HEK293T (cell line): ENCODE measurements around the gene ATP5MC3.

Source experiments
- CTCF ChIA-PET: fragments of 350-600 bp; formaldehyde crosslinking; extraction: SDS; loops from one replicate; lab custom pipeline; 2021; ENCODE audit warnings: antibody characterized with exemption, inconsistent platforms; lab: Yijun Ruan, JAX
- POLR2A ChIA-PET: fragments of 350-600 bp; formaldehyde crosslinking; extraction: SDS; loops from one replicate; lab custom pipeline; 2020; ENCODE audit warnings: antibody characterized with exemption, inconsistent platforms; lab: Yijun Ruan, JAX
- DNase-seq: peaks from one replicate; pipeline ENCODE4 v3.0.0; 2012; ENCODE audit warnings: mixed read lengths; ENCODE audit errors: extremely low spot score
- ARNT ChIP-seq: fragments of 450-650 bp; IDR thresholded peaks from 2 replicates; pipeline ENCODE4 v1.6.1; 2017; ENCODE audit warnings: mild to moderate bottlenecking
- BHLHE40 ChIP-seq: fragments of 450-650 bp; IDR thresholded peaks from 2 replicates; pipeline ENCODE4 v1.6.1; 2016; ENCODE audit warnings: mild to moderate bottlenecking, moderate library complexity, borderline replicate concordance
- CTBP1 ChIP-seq: fragments of 450-650 bp; IDR thresholded peaks from 2 replicates; pipeline ENCODE4 v1.6.1; 2016; ENCODE audit warnings: borderline replicate concordance
- ELF4 ChIP-seq: fragments of 450-650 bp; IDR thresholded peaks from 2 replicates; pipeline ENCODE4 v1.6.1; 2017; ENCODE audit warnings: antibody characterized with exemption
- FOXA1 ChIP-seq: fragments of 450-650 bp; IDR thresholded peaks from 2 replicates; pipeline ENCODE4 v1.6.1; 2016; ENCODE audit warnings: mild to moderate bottlenecking
- FOXK2 ChIP-seq: fragments of 450-650 bp; IDR thresholded peaks from 2 replicates; pipeline ENCODE4 v1.6.1; 2016; ENCODE audit warnings: mild to moderate bottlenecking
- FOXM1 ChIP-seq: fragments of 450-650 bp; IDR thresholded peaks from 2 replicates; pipeline ENCODE4 v1.6.1; 2017; ENCODE audit warnings: mild to moderate bottlenecking, borderline replicate concordance
- HDGF ChIP-seq: fragments of 450-650 bp; IDR thresholded peaks from 2 replicates; pipeline ENCODE4 v1.6.1; 2017; ENCODE audit warnings: antibody characterized with exemption, borderline replicate concordance
- L3MBTL2 ChIP-seq: fragments of 450-650 bp; conservative IDR thresholded peaks from 2 replicates; pipeline ENCODE4 v1.6.1; 2016; ENCODE audit warnings: mild to moderate bottlenecking
- LEF1 ChIP-seq: fragments of 450-650 bp; IDR thresholded peaks from 2 replicates; pipeline ENCODE4 v1.6.1; 2017; ENCODE audit warnings: mild to moderate bottlenecking, borderline replicate concordance
- NFRKB ChIP-seq: fragments of 450-650 bp; IDR thresholded peaks from 2 replicates; pipeline ENCODE4 v1.6.1; 2016; ENCODE audit warnings: mild to moderate bottlenecking, moderate library complexity
- PKNOX1 ChIP-seq: fragments of 450-650 bp; IDR thresholded peaks from 2 replicates; pipeline ENCODE4 v1.6.1; 2016
- SP1 ChIP-seq: fragments of 450-650 bp; IDR thresholded peaks from 2 replicates; pipeline ENCODE4 v1.6.1; 2017
- SUZ12 ChIP-seq: fragments of 450-650 bp; IDR thresholded peaks from 2 replicates; pipeline ENCODE4 v1.6.1; 2016; ENCODE audit warnings: mild to moderate bottlenecking
- TARDBP ChIP-seq: fragments of 450-650 bp; IDR thresholded peaks from 2 replicates; pipeline ENCODE4 v1.6.1; 2016
- ZNF384 ChIP-seq: fragments of 450-650 bp; IDR thresholded peaks from 2 replicates; pipeline ENCODE4 v1.6.1; 2016

The ATP5MC3 gene

GRCh38 chr2:175136334-175137215 lies 44.9 kb downstream of the ATP5MC3 start:
- DNase-seq, result no peak
- CTCF ChIA-PET, result interaction anchor here (0.7 kb wide), 1 partner anchor 22 kb away, joined by 4 read pairs; no protein-coding TSS in a partner anchor
- POLR2A ChIA-PET, result no interaction called here
- TF ChIP-seq ARNT (no peak), FOXK2 (no peak), FOXM1 (no peak), TARDBP (no peak), PKNOX1 (no peak), ELF4 (no peak), HDGF (no peak), NFRKB (no peak), BHLHE40 (no peak), FOXA1 (no peak), LEF1 (no peak), SUZ12 (no peak), SP1 (no peak), CTBP1 (no peak), ZNF384 (no peak), L3MBTL2 (no peak)

- CTCF ChIA-PET, result no interaction called here
- POLR2A ChIA-PET, result no interaction called here
These were observed 45.6 kb downstream of the ATP5MC3 start for GRCh38 chr2:175135862-175136261.

GRCh38 chr2:175135177-175135576 lies 46.3 kb downstream of the ATP5MC3 start:
- POLR2A ChIA-PET, result no interaction called here
- CTCF ChIA-PET, result no interaction called here
- DNase-seq, result no peak
- no peak for TF ChIP-seq LEF1

More at GRCh38 chr2:175135862-175136261, 45.6 kb downstream of the ATP5MC3 start:
- no peak for DNase-seq
- TF ChIP-seq FOXA1 (no peak), SUZ12 (no peak), PKNOX1 (no peak), HDGF (no peak), SP1 (no peak), ZNF384 (no peak), TARDBP (no peak), FOXM1 (no peak), ELF4 (no peak), L3MBTL2 (no peak), NFRKB (no peak), FOXK2 (no peak)

- no peak for DNase-seq
- TF ChIP-seq TARDBP, result no peak
- TF ChIP-seq BHLHE40, result no peak
- no peak for TF ChIP-seq LEF1
- no peak for TF ChIP-seq HDGF
- no peak for TF ChIP-seq PKNOX1
- TF ChIP-seq SP1, result no peak
- no peak for TF ChIP-seq FOXA1
- TF ChIP-seq FOXM1, result no peak
- TF ChIP-seq ARNT, result no peak
- no peak for TF ChIP-seq CTBP1
- no peak for TF ChIP-seq L3MBTL2
- TF ChIP-seq FOXK2, result no peak
- no peak for TF ChIP-seq SUZ12
- no peak for TF ChIP-seq ZNF384
- TF ChIP-seq NFRKB, result no peak
- no peak for TF ChIP-seq ELF4
- ChIA-PET POLR2A (no interaction called here), CTCF (no interaction called here)
These were observed 50.3 kb downstream of the ATP5MC3 start for GRCh38 chr2:175131252-175131651.

- CTCF ChIA-PET, result no interaction called here
- TF ChIP-seq NFRKB, result no peak
- no peak for TF ChIP-seq HDGF
- no peak for TF ChIP-seq SP1
- no peak for TF ChIP-seq FOXK2
- TF ChIP-seq PKNOX1, result no peak
- no peak for TF ChIP-seq ARNT
- DNase-seq, result no peak
- POLR2A ChIA-PET, result no interaction called here
These were observed 54.8 kb downstream of the ATP5MC3 start for GRCh38 chr2:175126661-175127060.
